CD1c-positive myeloid dendritic cell (primary cell): Measurements from ENCODE around the gene FMO5.
A peak's percentile ranks its signal among the peaks of the same experiment; 100 is the strongest.
"Not testable (repeated sequence)": the region's sequence is repeated elsewhere in the genome, so short reads cannot be mapped to it uniquely, and the experiment has no call there.

Source experiments
- DNase-seq: peaks from one replicate; pipeline ENCODE4 v3.0.0-alpha.2; 2016; ENCODE audit errors: extremely low spot score

Gene FMO5

GRCh38 chr1:147225193-147225730 is at the start of gene FMO5:
Gene FMO5, minus strand, starts transcription at chr1:147225339. Its CDS starts 310 bp downstream, at chr1:147225029.
- peak; percentile 80 for DNase-seq

- DNase-seq = peak; percentile 62
These were observed 48.5 kb upstream of the FMO5 start for GRCh38 chr1:147273409-147274336.

- DNase-seq = no peak
These were observed 46.9 kb upstream of the FMO5 start for GRCh38 chr1:147272042-147272441.

GRCh38 chr1:147270721-147271120 is 45.6 kb upstream of the FMO5 start:
- no peak for DNase-seq

- DNase-seq = no peak
These were observed 42.6 kb upstream of the FMO5 start for GRCh38 chr1:147267711-147268110.

- no peak for DNase-seq
These were observed 41.2 kb upstream of the FMO5 start for GRCh38 chr1:147266381-147266780.

- no peak for DNase-seq
These were observed 39.1 kb upstream of the FMO5 start for GRCh38 chr1:147264158-147264768.

- no peak for DNase-seq
These were observed 35.8 kb upstream of the FMO5 start for GRCh38 chr1:147260956-147261355.

DNA sequence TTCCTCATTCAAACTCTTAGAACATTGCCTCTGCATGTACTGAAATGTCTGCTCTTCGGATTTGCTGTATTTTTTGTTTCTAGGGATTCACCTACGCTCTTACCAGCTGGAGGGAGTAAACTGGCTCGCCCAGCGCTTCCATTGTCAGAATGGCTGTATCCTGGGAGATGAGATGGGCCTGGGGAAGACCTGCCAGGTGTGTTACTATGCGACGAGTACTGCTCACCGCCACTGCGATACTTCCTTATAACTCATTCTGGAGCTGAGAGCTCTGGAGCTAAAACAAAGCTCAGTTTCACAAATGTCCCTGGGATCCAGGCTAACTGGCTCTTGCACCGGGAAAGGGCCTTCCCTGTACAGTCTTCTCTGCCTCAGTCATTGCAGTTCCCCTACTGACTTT is 27.4 kb upstream of the FMO5 start:
- DNase-seq = no peak

GRCh38 chr1:147247656-147248238 is 22.6 kb upstream of the FMO5 start:
- no peak for DNase-seq

DNA sequence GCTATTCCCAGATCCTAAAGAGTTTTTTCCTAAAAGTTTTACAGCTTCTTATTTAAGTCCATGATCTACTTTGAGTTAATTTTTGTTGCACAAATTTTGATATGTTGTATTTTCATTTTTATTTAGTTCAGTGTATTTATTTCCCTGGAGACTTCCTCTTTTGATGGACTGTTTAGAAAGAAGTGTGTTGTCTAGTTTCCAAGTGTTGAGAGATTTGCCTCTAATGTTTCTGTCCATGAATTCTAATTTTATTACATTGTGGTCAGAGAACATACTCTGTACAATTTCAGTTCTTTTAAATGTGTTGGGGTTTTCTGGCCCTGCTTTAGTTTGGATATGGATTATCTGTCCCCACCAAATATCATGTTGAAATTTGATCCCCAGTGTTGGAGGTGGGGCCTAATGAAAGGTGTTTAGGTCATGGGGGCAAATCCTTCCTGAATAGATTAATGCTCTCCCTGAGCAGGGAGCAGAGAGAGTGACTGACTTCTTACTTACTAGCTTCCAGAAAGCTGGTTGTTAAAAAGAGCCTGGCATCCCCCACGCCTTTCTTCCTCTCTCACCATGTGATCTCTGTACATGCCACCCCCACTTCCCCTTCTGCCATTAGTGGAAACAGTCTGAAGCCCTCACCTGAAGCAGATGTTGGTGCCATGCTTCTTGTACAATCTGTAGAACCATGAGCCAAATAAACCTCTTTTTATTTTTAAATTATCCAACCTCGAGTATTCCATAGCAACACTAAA is 21.9 kb upstream of the FMO5 start:
- DNase-seq = peak; percentile 52

GRCh38 chr1:147246044-147246690 is 21.0 kb upstream of the FMO5 start:
- DNase-seq = no peak

- peak; percentile 66 for DNase-seq
These were observed 20.5 kb upstream of the FMO5 start for GRCh38 chr1:147245586-147246021.

DNA sequence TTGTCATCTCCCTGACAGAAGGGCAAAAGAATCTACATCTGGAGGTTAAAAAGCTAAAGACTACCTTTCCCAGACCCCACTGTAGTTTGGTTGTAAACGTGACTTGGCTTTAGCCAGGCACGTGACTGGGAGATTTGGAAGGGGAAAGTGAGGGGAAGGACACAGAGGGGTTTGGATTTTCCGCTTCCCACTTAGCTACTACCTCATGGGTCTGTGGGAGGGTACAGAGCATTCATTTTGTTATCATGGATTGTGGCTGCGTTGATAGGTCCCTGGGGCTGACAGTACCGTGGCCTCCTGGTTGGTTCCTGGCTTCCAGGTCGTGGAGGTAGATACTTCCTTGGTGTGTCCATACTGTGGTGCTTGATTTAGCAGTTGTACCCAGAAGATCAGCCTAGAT is 20.0 kb upstream of the FMO5 start:
- DNase-seq = no peak

DNA sequence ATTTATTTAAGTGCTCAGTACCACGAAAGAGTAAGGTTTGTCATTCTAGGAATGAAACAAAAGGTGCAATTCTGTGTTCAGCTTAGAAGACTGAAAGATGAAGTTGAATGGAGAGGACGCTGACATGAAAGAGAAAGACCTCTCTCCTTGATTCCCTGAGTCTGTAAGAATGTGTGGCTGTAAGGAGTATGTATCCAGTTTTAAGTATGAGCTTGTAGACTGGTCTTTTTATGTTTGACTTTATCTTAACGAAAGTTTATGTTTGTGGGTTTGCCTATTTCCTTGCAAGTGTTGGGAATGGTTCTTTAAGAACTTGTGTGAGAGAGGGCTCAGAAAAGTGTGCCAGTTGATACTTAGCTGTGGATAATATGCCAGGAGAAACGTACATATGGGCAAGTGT is 18.7 kb upstream of the FMO5 start:
- no peak for DNase-seq

DNA sequence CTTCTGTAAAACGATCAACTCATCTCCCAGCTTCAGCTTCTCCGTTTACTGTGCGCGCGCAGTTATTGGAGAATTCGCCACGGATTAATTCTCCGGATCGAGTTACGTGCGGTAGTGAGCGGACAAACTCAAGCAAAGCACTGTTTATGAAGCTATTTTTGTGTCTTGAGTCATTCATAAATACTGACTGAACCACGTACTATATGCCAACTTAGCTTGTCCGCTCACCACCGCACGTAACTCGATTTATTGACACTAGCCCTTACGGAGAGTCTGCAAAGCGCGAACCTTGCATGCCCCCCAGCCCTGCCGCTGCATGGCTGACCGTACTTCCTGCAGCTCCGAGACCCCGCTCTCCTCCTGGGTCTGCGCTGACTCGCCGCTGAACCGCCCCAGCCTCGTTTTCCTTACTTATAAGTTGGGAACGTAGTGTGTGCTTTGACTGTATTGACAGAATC is 18.1 kb upstream of the FMO5 start:
- DNase-seq = peak; percentile 21

DNA sequence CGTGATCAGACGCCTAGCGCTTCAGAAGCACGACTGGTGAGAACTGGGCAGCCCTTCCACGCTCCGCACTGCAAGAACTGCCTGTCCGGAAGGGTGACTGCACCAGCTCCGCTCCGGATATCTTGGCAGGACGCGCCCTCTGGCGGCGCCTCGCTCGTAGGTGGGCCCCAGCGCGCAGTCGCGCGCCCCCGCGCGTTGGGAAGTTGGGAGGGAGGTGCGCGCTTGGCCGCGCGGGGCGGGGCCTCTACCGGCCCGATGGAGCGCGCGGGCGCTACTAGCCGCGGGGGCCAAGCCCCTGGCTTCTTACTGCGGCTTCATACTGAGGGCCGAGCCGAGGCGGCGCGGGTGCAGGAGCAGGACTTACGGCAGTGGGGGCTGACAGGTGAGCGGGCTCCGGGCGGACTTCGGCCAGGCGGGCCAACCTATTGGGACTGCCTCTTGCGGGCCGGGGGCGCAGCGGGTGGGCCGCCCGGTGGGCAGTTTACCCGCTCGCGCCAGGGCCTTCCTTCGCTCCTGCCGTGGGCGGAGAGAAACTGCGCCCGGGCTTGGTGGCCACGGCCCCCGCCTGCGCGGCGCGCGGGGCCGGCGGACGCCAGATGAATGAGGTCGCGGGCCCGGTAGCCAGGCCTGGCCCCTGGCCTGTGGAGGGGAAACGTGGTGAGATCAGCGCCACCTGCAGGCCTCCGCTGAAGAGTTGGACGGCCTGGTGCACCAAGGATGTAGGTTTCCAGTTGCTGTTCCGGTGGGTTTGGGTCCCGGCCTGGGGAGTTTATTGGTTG is 17.5 kb upstream of the FMO5 start, which contains the start of gene CHD1L:
Gene CHD1L (plus strand): TSS at position 236 of the 779 bp plus-strand sequence. CDS start 20 bp downstream, at position 256.
- DNase-seq = peak; percentile 98

DNA sequence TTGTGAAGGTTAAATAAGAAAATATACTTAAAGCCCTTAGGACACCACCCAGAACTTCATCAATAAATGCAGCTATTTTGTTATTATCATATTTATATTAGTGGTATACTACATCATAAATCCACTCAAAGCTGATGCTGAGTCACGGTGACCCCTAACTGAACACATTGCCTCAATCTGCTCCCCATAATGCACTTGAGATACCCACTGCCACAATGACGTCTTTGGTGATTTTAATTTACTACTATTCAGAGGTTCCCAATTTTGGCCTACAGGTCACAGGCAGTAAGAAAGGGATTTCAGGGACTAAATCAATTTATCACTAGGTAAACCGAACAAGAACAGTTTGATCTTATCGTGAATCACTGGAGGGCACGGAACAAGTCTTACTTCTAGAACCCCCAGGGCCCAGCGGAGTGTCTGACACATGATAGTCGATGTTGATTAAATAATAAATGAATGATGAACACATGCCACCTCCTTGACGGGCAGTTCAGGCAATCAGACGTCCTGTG is 16.9 kb upstream of the FMO5 start:
- DNase-seq = no peak

GRCh38 chr1:147240131-147240721 is 15.1 kb upstream of the FMO5 start:
- DNase-seq = not testable (repeated sequence)
